ENCODE measurements around the gene LGR6.

Gene LGR6

GRCh38 chr1:202201971-202202370, 8.4 kb downstream of the LGR6 start:
- Mint-ChIP-seq H3K27ac (ENCODE audit: low read depth) (peak overlapping the region; percentile 93), H3K27me3 (no peaks in the 10 kb centered on the region), H3K36me3 (ENCODE audit: insufficient read depth) (peaks cover 9% of the 10 kb centered on the region), H3K4me3 (peak overlapping the region; percentile 63), H3K4me1 (peaks cover 6% of the 10 kb centered on the region), H3K9me3 (no peaks in the 10 kb centered on the region)
- ATAC-seq (replicated peaks; ENCODE audit: extremely low read depth, poor library complexity, severe bottlenecking) (no peak), DNase-seq (ENCODE audit: low spot score in 2 of 2) (no peak)

DNA sequence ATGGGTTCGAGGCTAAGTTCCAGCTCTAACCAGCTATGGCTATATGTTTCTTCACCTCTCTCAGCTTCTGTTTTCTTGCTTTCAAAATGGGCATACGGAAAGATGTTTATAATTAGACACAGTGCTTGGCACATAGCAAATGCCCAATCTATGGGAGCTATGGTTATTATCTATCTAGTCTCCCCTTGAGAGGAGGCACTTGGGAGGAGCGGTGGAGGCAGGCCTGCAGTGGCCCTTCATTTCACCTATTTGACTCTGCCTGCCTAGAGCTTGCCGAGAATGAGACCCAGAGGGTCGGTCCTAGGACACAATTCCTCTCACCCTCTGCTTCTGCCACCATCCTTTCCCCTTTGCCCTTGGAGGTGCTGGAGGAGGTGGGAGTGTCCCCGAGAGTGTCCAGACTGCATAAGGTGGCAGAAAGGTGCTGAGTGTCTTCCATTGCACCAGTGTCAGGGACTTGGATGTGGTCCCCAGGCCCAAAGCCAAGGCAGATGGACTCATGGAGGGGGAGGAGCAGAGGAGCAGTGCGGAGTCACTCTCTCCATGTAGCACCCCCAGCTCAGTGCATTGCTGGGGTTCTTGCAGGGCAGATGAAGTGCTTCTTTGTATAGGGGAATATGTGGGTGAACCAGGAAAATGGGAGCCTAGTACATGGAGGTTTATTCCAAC, 9.0 kb downstream of the LGR6 start:
- Mint-ChIP-seq H3K36me3 (ENCODE audit: insufficient read depth) (peaks cover 7% of the 10 kb centered on the region), H3K27me3 (no peaks in the 10 kb centered on the region), H3K9me3 (no peaks in the 10 kb centered on the region), H3K4me1 (no peaks in the 10 kb centered on the region), H3K27ac (ENCODE audit: low read depth) (no peak overlapping the region), H3K4me3 (no peak overlapping the region)
- DNase-seq (ENCODE audit: low spot score in 2 of 2) (no peak), ATAC-seq (replicated peaks; ENCODE audit: extremely low read depth, poor library complexity, severe bottlenecking) (no peak)

GRCh38 chr1:202203238-202204039, 9.8 kb downstream of the LGR6 start:
- Mint-ChIP-seq H3K4me1 (no peaks in the 10 kb centered on the region), H3K9me3 (no peaks in the 10 kb centered on the region), H3K27me3 (no peaks in the 10 kb centered on the region), H3K27ac (ENCODE audit: low read depth) (no peak overlapping the region), H3K36me3 (ENCODE audit: insufficient read depth) (peaks cover 5% of the 10 kb centered on the region), H3K4me3 (no peak overlapping the region)
- ATAC-seq (replicated peaks; ENCODE audit: extremely low read depth, poor library complexity, severe bottlenecking), result peak; percentile 76
- peak in 1 of 2 donors; percentile 43 for DNase-seq (ENCODE audit: low spot score in 2 of 2)

DNA sequence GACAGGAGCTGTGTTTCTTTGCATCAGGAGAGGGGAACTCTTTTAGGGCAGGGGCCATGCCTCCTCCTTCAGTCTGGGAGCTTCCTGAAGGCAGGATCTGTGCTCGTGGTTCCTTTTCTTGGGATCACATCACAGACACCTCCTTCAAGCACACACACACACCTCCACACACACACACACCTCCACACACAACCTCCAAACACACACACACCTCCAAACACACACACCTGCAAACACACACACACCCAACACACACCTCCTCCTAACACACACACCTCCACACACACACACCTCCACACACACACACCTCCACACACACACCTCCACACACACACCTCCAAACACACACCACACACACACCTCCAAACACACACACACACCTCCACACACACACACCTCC, 10.5 kb downstream of the LGR6 start:
- no peaks in the 10 kb centered on the region for H3K9me3 Mint-ChIP-seq
- H3K27ac Mint-ChIP-seq (ENCODE audit: low read depth), result no peak overlapping the region
- peaks cover 2% of the 10 kb centered on the region for H3K36me3 Mint-ChIP-seq (ENCODE audit: insufficient read depth)
- no peaks in the 10 kb centered on the region for H3K4me1 Mint-ChIP-seq
- H3K27me3 Mint-ChIP-seq, result no peaks in the 10 kb centered on the region
- DNase-seq (ENCODE audit: low spot score in 2 of 2) (no peak), ATAC-seq (replicated peaks; ENCODE audit: extremely low read depth, poor library complexity, severe bottlenecking) (no peak)
- H3K4me3 Mint-ChIP-seq, result no peak overlapping the region

- ATAC-seq (replicated peaks; ENCODE audit: extremely low read depth, poor library complexity, severe bottlenecking), result no peak
- H3K9me3 Mint-ChIP-seq, result no peaks in the 10 kb centered on the region
- H3K4me3 Mint-ChIP-seq, result no peak overlapping the region
- H3K27me3 Mint-ChIP-seq, result no peaks in the 10 kb centered on the region
- peaks cover 2% of the 10 kb centered on the region for H3K36me3 Mint-ChIP-seq (ENCODE audit: insufficient read depth)
- DNase-seq (ENCODE audit: low spot score in 2 of 2), result no peak
- peaks cover 7% of the 10 kb centered on the region for H3K4me1 Mint-ChIP-seq
- no peak overlapping the region for H3K27ac Mint-ChIP-seq (ENCODE audit: low read depth)
Observed at GRCh38 chr1:202205523-202206190, 12.1 kb downstream of the LGR6 start.

GRCh38 chr1:202207292-202207691, 13.7 kb downstream of the LGR6 start:
- Mint-ChIP-seq H3K27me3 (peaks cover 4% of the 10 kb centered on the region), H3K9me3 (no peaks in the 10 kb centered on the region), H3K27ac (ENCODE audit: low read depth) (no peak overlapping the region), H3K36me3 (ENCODE audit: insufficient read depth) (peaks cover 3% of the 10 kb centered on the region), H3K4me3 (no peak overlapping the region), H3K4me1 (peaks cover 13% of the 10 kb centered on the region)
- ATAC-seq (replicated peaks; ENCODE audit: extremely low read depth, poor library complexity, severe bottlenecking) (no peak), DNase-seq (ENCODE audit: low spot score in 2 of 2) (no peak)

GRCh38 chr1:202208351-202208857, 14.8 kb downstream of the LGR6 start:
- Mint-ChIP-seq H3K9me3 (no peaks in the 10 kb centered on the region), H3K27me3 (peaks cover 15% of the 10 kb centered on the region), H3K27ac (ENCODE audit: low read depth) (no peak overlapping the region), H3K4me3 (no peak overlapping the region), H3K36me3 (ENCODE audit: insufficient read depth) (peaks cover 5% of the 10 kb centered on the region), H3K4me1 (peaks cover 24% of the 10 kb centered on the region)
- ATAC-seq (replicated peaks; ENCODE audit: extremely low read depth, poor library complexity, severe bottlenecking) (no peak), DNase-seq (ENCODE audit: low spot score in 2 of 2) (no peak)

DNA sequence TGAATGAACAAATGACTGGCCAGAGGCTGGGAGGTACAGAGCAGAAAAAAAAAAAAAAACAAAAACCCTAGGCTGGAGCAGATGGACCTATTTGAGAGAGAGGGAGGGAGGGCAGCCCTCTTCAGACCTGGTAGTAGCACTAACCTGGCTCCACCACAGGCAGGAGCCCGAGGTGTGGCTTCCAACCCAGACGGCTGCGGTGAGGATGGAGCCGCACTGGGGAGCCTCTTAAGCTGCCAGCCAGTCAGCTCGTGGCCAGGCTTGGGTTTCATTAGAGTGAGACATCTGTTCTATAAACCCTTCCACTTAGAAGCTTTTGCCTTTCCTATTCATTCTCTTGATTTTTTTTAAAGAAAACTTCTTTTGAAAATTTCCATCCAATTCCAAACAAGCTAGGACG, 16.8 kb downstream of the LGR6 start:
- no peak overlapping the region for H3K27ac Mint-ChIP-seq (ENCODE audit: low read depth)
- DNase-seq (ENCODE audit: low spot score in 2 of 2) (no peak), ATAC-seq (replicated peaks; ENCODE audit: extremely low read depth, poor library complexity, severe bottlenecking) (peak; percentile 52)
- no peaks in the 10 kb centered on the region for H3K9me3 Mint-ChIP-seq
- peaks cover 24% of the 10 kb centered on the region for H3K27me3 Mint-ChIP-seq
- peaks cover 37% of the 10 kb centered on the region for H3K4me1 Mint-ChIP-seq
- H3K36me3 Mint-ChIP-seq (ENCODE audit: insufficient read depth), result peaks cover 5% of the 10 kb centered on the region
- H3K4me3 Mint-ChIP-seq, result no peak overlapping the region

DNA sequence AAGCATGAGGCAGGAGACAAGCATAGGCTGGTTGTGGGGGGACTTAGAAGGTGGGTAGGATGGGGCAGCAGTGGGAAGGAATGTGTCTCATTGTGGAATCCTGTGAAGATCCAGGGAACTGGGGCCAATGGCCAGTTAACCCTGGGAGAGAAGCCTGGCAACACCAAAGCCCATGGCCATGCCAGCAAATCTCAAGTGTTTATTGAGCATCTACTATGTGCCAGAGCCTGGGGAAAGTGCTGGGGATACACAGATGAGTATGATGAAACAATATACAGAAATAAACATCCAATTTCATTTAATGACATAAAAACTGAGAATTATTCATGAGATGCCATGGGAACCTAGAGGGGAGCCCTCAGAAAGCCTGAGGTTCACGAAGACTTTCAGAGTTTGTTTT, 17.4 kb downstream of the LGR6 start:
- no peak for DNase-seq (ENCODE audit: low spot score in 2 of 2)
- Mint-ChIP-seq H3K27ac (ENCODE audit: low read depth) (no peak overlapping the region), H3K4me3 (no peak overlapping the region), H3K36me3 (ENCODE audit: insufficient read depth) (peaks cover 5% of the 10 kb centered on the region), H3K9me3 (no peaks in the 10 kb centered on the region), H3K4me1 (peaks cover 40% of the 10 kb centered on the region), H3K27me3 (peaks cover 24% of the 10 kb centered on the region)
- no peak for ATAC-seq (replicated peaks; ENCODE audit: extremely low read depth, poor library complexity, severe bottlenecking)

DNA sequence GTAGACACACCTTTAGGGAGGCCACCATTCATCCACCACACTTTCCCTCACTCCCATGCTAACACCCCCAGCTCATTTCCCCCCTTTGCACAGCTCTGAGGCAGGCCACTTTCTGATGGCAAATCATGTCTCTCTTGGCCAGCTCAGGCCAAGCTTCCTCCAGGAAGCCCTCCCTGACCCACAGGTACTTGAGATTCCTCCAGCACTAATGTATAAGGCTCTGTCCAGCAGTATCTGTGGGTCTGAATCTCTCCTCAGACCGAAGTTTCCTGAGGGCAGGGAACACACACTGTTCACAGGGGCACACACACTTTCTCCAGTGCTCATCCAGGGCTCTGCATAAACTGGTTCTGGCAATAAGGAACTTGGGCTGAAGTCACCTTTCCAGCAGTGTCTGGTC, 19.2 kb downstream of the LGR6 start:
- no peaks in the 10 kb centered on the region for H3K9me3 Mint-ChIP-seq

GRCh38 chr1:202213361-202214088, 19.9 kb downstream of the LGR6 start:
- ATAC-seq (replicated peaks; ENCODE audit: extremely low read depth, poor library complexity, severe bottlenecking) (no peak), DNase-seq (ENCODE audit: low spot score in 2 of 2) (no peak)
- peaks cover 24% of the 10 kb centered on the region for H3K27me3 Mint-ChIP-seq
- H3K36me3 Mint-ChIP-seq (ENCODE audit: insufficient read depth), result peaks cover 3% of the 10 kb centered on the region
- H3K4me1 Mint-ChIP-seq, result peaks cover 53% of the 10 kb centered on the region
- peak overlapping the region; percentile 76 for H3K4me3 Mint-ChIP-seq
- H3K27ac Mint-ChIP-seq (ENCODE audit: low read depth), result peak overlapping the region; percentile 39
- no peaks in the 10 kb centered on the region for H3K9me3 Mint-ChIP-seq

More for the DNA sequence above, 19.2 kb downstream of the LGR6 start:
- H3K36me3 Mint-ChIP-seq (ENCODE audit: insufficient read depth), result peaks cover 5% of the 10 kb centered on the region
- peaks cover 24% of the 10 kb centered on the region for H3K27me3 Mint-ChIP-seq
- peaks cover 50% of the 10 kb centered on the region for H3K4me1 Mint-ChIP-seq
- peak overlapping the region; percentile 76 for H3K4me3 Mint-ChIP-seq
- DNase-seq (ENCODE audit: low spot score in 2 of 2) (no peak), ATAC-seq (replicated peaks; ENCODE audit: extremely low read depth, poor library complexity, severe bottlenecking) (no peak)
- no peak overlapping the region for H3K27ac Mint-ChIP-seq (ENCODE audit: low read depth)

All from central memory CD8-positive, alpha-beta T cell (primary cell).